GM18861 (cell line): ENCODE data around the gene GGT1.
"Not testable (repeated sequence)": the region's sequence is repeated elsewhere in the genome, so short reads cannot be mapped to it uniquely, and the experiment has no call there.

Experiments
- ATAC-seq: cut with Tn5 transposase; IDR thresholded peaks from one replicate; pipeline ENCODE4 v1.9.1; 2021; ENCODE audit not compliant: unreplicated experiment

The GGT1 gene

DNA sequence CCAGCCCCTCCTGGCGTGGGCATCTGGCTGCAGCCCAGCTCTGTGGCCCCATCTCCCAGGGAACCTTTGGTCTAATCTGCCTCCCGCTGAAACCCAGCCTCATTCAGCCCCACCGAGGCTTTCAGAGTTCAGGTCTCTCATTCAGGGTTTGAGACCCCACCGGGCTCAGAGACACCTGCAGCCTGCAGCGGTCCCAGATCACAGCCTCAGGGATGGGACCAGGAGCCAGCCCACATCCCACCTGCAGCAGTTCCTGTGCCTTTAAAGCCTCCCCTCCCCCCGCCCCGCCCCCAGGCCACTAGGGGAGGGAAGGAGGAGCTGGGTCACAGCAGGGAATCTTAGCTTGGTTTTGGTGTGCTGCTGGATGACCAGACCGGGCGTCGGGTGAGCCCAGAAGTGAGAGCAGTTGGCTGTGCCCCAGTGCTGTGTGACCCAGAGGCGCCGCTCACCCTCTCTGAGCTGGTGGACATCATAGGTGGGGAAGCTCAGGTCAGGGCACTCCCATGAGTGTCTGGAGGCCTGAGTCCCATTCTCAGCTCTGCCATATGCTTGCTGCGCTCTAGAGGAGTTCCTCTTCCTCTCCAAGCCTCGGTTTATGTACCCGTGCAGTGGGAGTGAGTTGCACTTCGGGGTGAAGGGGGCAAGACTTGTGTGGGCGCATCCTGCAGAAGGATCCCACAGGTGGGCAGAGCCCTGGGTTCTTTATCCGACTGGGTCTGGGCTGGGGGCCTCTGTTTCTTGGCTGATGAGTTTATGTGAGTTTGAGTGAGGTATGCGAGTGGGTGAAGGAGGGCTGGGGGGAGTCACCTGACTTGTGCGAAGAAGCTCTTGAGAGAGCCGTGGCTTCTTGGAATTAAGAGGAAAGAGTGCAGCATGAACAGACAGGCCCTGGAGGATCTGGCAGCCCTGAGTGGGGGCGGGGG is at the start of gene GGT1:
GGT1 (plus strand) TSS at position 347 of the 923 bp plus-strand sequence. CDS start 7,889 bp downstream, outside the sequence.
- not testable (repeated sequence) for ATAC-seq

DNA sequence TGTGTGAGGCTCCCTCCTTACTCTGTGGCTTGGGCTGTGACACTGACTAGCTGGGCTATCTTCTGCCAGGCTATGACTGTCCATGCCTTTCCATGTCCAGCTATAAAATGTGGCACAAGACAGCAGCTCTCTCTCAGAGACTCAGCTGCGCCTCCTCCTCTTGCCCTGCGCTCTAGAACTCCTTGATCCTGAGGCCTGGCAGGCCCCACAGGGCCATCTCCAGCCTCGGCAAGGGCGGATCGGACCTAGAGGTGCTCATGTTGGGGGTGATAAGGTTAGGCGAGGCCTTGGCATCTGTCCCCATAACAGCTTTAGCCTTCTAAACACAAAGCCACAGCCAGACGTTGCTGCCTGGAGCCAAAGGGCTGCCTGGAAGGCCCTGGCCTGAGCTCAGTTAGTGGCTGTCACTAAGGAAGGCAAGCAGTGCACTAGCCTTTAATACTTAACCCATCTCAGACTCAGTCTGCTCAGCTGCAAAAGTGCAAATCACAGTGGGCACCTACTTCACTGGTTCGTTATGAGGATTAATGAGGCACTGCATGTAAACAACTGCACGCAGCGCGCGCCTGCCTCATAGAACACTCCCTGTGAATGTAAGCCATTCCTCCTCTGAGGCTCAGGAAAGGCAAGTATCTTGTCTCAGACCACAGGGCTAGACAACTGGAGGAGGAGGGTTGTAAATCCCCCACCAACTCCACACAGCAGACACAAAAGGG is 49.2 kb upstream of the GGT1 start:
- no peak for ATAC-seq

DNA sequence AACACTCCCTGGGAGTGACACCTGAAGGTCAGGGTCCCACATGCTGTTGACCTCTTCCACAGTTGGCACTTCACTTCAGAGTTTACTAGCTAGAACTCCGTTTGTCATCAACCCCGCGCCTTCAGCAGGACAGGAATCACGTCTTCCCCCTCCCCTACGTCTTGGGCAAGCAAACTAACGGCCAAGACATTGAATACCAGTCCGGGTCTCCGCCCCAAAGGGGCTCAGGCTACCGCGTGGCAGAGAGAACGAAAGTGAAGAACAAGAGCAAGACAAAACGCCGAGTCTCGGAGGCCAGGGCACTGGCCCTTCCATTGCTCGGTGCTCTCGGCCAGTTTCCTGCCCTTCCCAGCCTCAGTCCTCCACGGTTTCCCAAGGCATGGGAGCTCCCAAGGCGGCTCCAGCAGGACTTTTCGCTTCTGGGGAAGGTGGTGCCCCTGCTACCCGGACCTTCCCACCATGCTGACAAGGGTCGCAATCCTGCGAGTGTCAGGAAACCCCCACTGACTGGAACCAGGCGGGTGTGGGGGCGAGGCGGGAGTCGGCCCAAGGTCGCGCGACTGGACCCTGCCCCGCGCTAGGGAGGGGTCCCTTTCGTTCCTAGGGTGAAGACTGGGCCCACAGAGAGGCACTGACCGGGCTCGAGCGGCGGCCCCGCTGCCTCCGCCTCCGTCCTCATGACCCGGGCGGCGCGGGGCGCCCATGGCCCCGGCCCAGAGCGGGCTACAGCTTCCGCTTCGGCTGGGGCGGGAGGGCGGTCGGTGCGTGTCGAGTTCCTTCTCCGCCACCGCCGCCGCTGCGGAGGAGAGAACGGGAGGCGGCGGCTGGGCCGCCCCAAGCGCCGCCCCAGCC is 48.5 kb upstream of the GGT1 start, which contains the start of gene GUCD1:
GUCD1 (minus strand) TSS at position 826 of the 852 bp plus-strand sequence; CDS start at position 679, 147 bp downstream.
- no peak for ATAC-seq

DNA sequence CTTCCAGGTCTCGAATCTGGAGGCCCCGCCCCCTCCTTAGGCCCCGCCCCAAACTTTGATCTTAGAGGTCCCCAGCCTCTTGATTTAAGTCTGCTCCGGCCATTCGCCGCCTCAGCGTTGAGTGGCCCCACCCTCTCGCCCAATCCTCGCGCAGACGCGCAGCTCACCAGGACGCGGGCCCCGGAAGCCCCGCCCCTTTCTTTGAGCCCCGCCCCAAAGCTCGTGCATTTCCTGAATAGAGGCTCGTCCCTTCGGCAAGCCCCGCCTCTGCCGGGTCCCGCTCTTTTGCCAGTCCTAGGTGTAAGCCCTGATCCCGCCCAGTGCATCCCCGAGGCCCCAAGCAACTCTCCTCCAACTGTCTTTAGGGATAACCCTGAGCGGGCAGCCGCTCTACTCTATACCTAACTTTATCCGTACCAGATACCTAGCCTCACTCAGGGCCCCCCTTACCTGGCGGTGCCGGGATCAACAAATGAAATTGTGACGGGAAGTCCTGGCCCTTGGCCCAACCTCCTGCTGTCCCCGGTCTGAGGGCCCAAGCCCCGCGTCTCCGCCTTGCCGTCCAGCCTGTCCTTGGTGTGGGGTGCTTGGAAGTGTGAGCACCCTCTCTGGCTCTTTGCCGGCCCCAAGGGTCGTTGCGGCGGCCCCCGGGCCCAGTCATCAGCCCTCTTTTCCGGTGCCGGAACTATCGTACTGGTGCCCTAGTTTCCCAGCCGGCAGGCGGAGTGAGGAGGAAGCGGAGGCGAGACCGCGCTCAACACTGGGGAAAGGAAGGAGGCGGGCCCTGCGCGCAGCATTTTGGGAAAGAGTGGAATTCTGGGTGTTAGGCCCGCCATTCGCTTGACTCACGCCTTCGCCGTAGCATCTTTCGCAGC is 47.6 kb upstream of the GGT1 start, which contains the start of gene SNRPD3:
SNRPD3 (plus strand) TSS at position 835 of the 875 bp plus-strand sequence. CDS start 1,676 bp downstream, outside the sequence.
- peak; percentile 49 for ATAC-seq

DNA sequence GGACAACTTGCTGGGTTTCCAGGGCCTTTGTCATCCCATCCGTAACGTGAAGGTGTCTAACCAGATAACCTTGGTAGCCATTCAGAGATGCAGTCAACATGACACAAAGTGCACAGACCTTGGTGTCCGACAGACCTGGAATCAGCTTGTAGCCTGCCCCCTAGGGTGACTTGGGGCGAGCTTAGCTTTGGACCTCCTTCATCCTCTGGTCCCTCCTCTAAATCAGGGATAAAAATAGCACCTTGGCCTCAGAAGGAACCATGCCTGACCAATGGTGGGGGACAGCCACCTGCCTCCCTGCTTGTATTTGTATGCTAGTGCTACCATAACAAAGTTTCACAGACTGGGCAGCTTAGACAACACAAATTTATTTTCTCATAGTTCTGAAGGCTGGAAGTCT is 43.5 kb upstream of the GGT1 start:
- no peak for ATAC-seq

DNA sequence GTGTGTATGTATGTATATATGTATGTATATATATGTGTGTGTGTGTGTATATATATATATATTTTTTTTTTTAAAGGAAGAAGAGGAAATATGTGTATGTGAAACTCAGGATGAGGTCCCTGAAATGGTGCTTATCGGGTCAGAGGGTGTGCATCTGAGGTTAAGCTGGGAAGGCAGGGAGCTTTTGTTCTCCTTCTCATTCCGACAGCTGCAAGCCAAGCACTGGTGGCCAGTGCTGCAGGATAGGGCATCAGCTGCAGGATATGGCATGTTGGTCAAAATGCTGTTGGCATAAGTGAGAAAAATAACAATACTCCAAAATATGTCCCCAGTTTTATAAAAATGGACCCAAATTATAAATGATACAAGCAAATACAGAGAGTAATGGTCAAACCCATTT is 39.7 kb upstream of the GGT1 start:
- ATAC-seq, result no peak

DNA sequence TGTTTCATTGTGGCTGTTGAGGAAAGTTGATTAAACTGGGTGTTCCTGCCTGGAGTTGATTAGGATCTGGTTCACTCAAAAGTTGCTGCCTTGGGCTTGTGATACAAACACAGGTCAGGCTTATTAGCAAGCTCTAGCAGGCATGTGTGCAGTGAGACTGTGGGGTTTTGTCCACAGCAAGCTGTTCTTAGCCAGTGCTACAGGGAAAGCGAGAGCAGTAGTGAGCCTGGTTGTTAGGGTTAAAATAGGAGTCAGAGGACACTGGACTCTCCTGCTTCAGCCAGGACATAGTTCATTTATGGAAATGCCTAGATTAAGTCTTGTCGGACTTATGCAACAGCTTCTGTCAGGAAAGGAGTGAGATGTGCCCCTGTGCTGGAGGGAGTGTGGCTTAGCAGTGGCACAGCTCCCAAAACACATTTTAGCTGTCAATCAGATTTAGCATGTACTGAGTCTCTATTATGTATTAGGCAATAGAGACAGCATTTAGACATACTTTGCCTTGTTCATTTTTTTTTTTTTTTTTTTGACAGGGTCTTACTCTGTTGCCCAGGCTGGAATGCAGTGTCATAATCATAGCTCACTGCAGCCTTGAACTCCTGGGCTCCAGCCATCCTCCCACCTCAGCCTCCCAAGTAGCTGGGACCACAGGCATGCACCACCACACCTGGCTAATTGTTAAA is 38.5 kb upstream of the GGT1 start:
- no peak for ATAC-seq

DNA sequence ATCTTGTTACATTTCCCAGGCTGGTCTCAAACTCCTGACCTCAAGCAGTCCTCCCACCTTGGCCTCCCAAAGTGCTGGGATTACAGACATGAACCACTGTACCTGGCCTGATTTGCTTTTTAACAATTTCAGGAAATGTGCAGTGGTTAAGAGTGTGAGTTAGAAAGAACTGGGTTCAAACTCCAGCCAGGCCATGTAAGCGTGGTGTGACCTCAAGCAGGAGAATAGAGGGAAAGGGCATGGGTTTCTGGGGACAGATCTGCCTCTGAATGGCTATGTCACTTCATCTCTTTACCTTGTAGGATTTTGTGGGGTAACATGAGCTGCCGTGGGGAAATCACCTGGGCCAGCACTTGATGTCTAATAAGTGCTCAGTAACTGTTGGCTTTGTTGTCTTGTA is 37.9 kb upstream of the GGT1 start:
- ATAC-seq, result no peak

DNA sequence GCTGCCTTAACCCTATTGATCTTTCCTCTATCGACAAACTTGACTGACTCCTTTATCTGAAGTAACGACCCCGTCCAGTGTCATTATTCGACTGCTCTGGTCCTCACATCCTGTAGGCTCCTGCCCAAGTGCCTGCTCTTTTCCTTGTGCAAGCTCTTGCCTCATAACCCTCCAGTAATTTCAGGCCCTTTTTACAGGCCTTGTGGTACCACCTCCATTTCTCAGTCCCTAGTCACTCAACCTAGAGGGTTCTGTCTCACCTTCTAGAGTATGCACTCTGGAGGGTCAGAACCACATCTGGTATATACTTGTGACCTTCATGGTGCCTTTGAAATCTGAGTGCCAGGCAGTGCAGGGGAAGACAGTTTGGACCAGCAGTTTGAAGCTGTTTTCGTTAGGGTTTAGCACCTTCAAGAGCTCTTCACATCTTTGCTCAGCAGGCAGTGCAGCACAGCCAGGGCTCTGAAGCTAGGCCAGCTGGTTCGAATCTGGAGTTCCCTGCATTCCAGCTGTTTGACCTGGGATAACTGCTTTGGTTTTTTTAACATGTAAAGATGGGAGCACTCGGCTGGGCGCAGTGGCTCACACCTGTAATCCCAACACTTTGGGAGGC is 36.0 kb upstream of the GGT1 start:
- no peak for ATAC-seq

DNA sequence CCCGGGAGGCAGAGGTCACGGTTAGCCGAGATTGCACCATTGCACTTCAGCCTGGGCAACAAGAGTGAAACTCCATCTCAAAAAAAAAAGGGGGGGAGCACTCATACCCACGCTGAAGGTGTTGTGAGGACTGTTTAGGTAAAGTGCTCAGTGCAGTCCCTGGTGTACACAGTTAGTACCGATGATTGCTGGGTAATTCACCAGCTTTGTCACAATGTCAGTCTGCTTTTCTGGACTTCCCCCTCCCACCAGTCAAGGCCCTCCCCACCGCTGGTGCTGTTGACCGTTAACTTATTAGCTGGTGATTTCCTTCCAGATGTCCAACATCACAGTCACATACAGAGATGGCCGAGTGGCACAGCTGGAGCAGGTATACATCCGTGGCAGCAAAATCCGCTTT is 35.3 kb upstream of the GGT1 start:
- ATAC-seq, result peak; percentile 52

DNA sequence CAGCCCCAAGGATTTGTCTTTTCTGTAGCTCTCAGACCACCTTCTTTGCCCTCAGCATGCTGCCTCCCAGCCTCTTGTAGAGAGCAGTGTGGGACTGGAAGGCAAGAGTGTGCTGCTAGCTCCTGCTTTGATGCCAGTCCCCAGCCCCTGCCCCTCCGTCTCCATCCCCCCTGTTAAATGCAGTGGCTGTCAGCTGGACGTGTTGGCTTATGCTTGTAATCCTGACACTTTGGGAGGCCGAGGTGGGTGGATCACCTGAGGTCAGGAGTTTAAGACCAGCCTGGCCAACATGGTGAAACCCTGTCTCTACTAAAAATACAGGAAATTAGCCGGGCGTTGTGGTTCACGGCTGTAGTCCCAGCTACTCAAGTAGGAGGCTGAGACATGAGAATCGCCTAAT is 31.7 kb upstream of the GGT1 start:
- no peak for ATAC-seq

DNA sequence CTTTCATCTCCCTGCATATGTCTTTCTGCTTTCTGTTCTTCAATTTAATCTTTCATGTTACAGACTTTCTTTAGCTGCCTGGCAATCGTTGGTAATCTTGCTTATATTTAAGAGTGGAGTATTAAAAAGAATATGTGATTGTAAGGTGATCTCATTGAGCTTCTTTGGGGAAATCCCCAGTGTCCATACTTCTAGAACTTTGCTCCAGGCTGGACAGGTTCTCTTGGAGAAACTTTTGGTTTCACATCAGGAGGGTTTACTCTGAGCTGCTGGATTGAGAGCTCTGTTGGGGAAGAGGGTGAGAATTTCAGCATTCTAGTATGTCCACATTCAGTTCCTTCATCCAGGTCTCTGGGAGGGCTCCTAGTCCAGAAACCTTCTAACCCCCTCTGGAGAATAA is 26.2 kb upstream of the GGT1 start:
- no peak for ATAC-seq

DNA sequence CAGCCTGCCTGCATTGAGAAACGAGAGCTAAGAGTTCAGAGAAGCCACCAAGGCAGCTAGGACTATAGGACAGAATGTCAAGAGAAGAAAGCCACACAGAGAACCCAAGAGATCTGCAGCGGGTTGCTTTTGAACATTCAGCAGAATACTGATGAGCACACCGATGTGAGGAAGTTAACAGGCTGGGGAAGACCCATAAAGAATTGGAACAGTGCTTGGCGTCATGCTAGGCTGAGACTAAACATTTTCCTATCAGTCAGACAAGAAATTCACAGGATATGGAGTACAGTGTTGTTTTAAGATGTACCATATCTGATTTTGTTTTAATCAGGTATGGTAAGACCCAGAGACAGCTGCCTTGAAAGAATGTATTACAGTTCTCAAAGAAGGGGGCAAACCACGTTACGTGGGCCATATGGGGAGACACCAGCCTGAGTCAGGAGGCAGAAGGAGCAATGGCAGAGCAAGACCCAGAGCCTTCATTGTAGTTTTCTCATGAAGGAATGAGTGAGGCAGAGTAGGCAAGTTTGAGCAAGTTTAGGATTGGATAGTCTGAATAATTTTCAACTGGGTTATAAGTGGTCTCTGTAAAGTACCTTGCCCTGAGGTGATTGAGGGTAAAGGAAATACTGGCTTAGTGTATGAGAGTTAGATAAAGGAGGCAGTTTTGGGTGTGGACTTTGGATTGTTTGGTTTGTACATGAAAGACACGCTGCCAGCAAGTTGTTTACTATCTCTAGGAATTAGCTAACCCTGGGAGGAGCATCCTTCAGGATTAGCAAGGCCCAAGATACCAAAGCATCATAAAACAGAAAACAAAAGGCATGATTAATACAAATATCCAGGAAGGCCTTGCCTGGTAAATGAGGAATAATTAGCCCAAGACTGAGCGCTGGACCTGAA is 24.4 kb upstream of the GGT1 start:
- ATAC-seq, result no peak

DNA sequence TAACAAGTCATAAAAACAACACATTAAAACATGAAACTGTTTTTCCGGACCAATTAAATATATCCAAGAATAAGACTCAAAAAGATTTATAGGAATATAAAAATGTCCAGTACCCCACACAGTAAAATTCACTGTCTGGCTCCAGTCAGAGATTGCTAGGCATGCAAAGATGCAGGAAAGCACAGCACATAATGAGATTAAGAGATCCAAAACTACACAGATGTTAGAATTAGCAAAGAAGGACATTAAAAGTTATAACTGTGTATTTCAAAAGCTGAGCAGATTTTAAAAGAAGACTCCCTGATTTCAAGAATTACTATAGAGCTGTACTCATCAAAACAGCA is 23.8 kb upstream of the GGT1 start:
- ATAC-seq, result no peak

DNA sequence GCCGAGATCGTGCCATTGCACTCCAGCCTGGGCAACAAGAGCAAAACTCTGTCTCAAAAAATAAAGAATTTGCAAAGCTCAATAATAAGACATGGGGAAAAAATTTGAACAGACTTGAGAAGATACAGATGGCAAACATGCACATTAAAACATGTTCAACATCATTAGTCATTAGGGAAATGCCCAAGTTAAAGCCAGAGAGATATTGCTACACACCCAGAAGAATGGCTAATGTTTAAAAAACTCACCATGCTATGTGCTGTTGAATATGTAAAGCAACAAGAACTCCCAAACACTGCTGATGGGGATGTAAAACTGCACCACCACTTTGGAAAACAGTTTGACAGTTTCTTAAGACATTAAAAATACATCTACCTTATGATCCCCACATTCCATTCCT is 22.7 kb upstream of the GGT1 start:
- no peak for ATAC-seq

DNA sequence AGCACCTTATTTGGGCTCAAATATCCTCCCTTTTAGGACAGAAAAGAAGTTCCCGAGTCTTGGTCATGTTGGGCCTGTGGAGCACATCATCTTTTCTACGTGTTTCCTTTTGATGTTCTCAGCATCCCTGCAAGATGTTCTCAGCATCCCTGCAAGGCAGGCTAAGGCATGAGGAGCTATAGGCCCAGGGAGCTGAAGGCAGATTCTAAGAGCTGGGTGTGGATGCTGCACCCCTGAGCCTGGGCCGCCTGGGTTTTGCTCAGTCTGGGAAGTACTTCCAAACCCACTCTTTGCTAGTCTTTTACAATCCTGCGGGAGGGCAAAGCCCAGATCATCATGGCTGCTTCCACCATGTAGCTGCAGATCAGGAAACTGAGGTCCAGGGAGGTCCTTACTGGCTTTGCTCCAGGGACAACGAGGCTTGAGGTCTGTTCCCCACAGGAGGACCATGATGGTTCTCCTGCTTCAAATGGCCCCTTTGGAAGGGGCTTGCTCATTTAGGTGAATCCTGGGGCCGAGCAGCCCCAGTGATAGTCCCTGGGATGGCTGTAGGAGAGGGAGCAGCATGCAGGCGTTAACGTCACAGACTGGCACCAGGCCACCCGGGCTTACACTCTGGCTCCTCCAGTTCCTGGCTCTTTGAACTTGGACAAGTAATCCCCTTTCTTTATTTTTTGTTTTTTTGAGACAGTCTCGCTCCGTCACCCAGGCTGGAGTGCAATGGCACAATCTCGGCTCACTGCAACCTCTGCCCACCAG is 20.8 kb upstream of the GGT1 start:
- ATAC-seq, result no peak
